Trophoblast cell (in vitro differentiated cells and primary cell): ENCODE data around the gene PARVB.

Experiments used
- DNase-seq, 2 donors: peaks; one replicate each; pipeline ENCODE4 v3.0.0-alpha.2; 2016
- H2AFZ ChIP-seq: 2 replicates; pipeline ENCODE4 v1.6.1; 2013; ENCODE audit warnings: low read length, moderate library complexity, mild to moderate bottlenecking; ENCODE audit not compliant: insufficient read depth, poor library complexity
- H2AK5ac ChIP-seq: 2 replicates; pipeline ENCODE4 v1.6.1; 2013; ENCODE audit warnings: mild to moderate bottlenecking, low read length
- H2BK120ac ChIP-seq: 2 replicates; pipeline ENCODE4 v1.6.1; 2013; ENCODE audit warnings: low read length, mild to moderate bottlenecking, moderate library complexity; ENCODE audit not compliant: insufficient read depth, poor library complexity
- H2BK12ac ChIP-seq: 2 replicates; pipeline ENCODE4 v1.6.1; 2013; ENCODE audit warnings: mild to moderate bottlenecking, low read length, moderate library complexity
- H2BK5ac ChIP-seq: 2 replicates; pipeline ENCODE4 v1.6.1; 2013; ENCODE audit warnings: low read length, low read depth, moderate library complexity, mild to moderate bottlenecking; ENCODE audit not compliant: poor library complexity
- H3K14ac ChIP-seq: 2 replicates; pipeline ENCODE4 v1.6.1; 2013; ENCODE audit warnings: mild to moderate bottlenecking, low read length
- H3K18ac ChIP-seq: 2 replicates; pipeline ENCODE4 v1.6.1; 2013; ENCODE audit warnings: mild to moderate bottlenecking, low read length
- H3K23ac ChIP-seq: 2 replicates; pipeline ENCODE4 v1.6.1; 2013; ENCODE audit warnings: low read length
- H3K27ac ChIP-seq: 2 replicates; pipeline ENCODE4 v1.5.1; 2013; ENCODE audit warnings: low read depth, mild to moderate bottlenecking, inconsistent platforms, low read length, moderate library complexity
- H3K27me3 ChIP-seq: 2 replicates; pipeline ENCODE4 v1.6.1; 2013; ENCODE audit warnings: inconsistent platforms, mild to moderate bottlenecking, low read length, moderate library complexity; ENCODE audit not compliant: insufficient read depth
- H3K36me3 ChIP-seq, 2 experiments: 1 replicate in 1 of 2; 2 replicates in 1 of 2; pipeline ENCODE4 v1.6.1; 2013; ENCODE audit warnings: low read length in 2 of 2, mild to moderate bottlenecking in 2 of 2, moderate library complexity in 1 of 2; ENCODE audit not compliant: insufficient read depth in 2 of 2, control insufficient read depth in 1 of 2
- H3K4ac ChIP-seq: 2 replicates; pipeline ENCODE4 v1.6.1; 2013; ENCODE audit warnings: low read depth, mild to moderate bottlenecking, low read length, moderate library complexity
- H3K4me1 ChIP-seq, 2 experiments: 1 replicate in 1 of 2; 2 replicates in 1 of 2; pipeline ENCODE4 v1.6.1; 2013; ENCODE audit warnings: low read length in 2 of 2, mild to moderate bottlenecking in 2 of 2, moderate library complexity in 1 of 2; ENCODE audit not compliant: insufficient read depth in 2 of 2, control insufficient read depth in 1 of 2
- H3K4me2 ChIP-seq: 2 replicates; pipeline ENCODE4 v1.6.1; 2013; ENCODE audit warnings: inconsistent platforms, mild to moderate bottlenecking, low read length, moderate library complexity
- H3K4me3 ChIP-seq: 2 replicates; pipeline ENCODE4 v1.5.1; 2013; ENCODE audit warnings: mild to moderate bottlenecking, low read depth, low read length, inconsistent platforms
- H3K79me1 ChIP-seq: one replicate; pipeline ENCODE4 v1.6.1; 2013; ENCODE audit warnings: low read length
- H3K79me2 ChIP-seq: 2 replicates; pipeline ENCODE4 v1.6.1; 2013; ENCODE audit warnings: low read length, mild to moderate bottlenecking; ENCODE audit not compliant: control insufficient read depth, insufficient read depth, poor library complexity
- H3K9ac ChIP-seq: 2 replicates; pipeline ENCODE4 v1.6.1; 2013; ENCODE audit warnings: mild to moderate bottlenecking, low read length
- H3K9me3 ChIP-seq: 2 replicates; pipeline ENCODE4 v1.6.1; 2013; ENCODE audit warnings: low read depth, mild to moderate bottlenecking, control low read depth, inconsistent platforms, low read length; ENCODE audit not compliant: insufficient read depth
- H4K12ac ChIP-seq: 2 replicates; pipeline ENCODE4 v1.6.1; 2013; ENCODE audit warnings: low read depth, mild to moderate bottlenecking, low read length, moderate library complexity
- H4K8ac ChIP-seq: 2 replicates; pipeline ENCODE4 v1.6.1; 2013; ENCODE audit warnings: low read depth, mild to moderate bottlenecking, low read length, moderate library complexity
- H4K91ac ChIP-seq: one replicate; pipeline ENCODE4 v1.6.1; 2013; ENCODE audit warnings: low read depth, mild to moderate bottlenecking, low read length, moderate library complexity
- WGBS: extraction: QIAGEN DNeasy Blood & Tissue Kit; methylation state at CpG from one replicate; pipeline ENCODE4 v1.1.7; 2013; ENCODE audit warnings: missing lambda C conversion rate; ENCODE audit not compliant: insufficient read length, insufficient coverage; ENCODE audit errors: extremely low coverage; 5-methylcytosine and 5-hydroxymethylcytosine counted together

The PARVB gene

DNA sequence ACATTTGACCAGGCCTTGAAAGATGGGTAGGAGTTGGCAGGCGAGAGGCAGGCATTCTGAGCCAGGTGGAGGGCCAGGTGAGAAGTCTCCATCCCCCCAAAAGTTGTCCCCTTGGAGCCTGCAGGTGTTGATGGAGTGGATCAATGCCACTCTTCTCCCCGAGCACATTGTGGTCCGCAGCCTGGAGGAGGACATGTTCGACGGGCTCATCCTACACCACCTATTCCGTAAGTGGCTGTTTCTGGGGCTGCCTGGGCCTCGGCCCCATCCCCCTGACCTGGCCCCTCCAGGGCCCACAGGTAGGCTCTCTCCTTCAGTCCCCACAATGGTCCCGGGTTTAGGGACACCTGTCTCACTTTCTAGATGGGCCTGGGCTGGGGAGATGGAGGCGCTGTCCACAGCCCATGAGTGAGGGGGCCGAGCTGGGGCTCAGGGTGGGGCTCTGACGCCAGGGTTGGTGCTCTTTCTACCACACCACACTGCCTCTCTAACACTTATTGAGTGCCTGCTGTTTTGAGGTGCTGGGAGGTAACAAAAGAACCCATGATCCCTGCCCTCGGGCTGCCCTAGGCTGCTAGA lies 163.6 kb downstream of the PARVB start:
- no CpG with 5 or more reads among the region's 12 CpGs for WGBS
- no peak for DNase-seq
- no peak overlapping the region for H2BK5ac ChIP-seq
- no peaks in the 10 kb centered on the region for H3K79me1 ChIP-seq
- H3K18ac ChIP-seq: no peak overlapping the region
- no peak overlapping the region for H2BK12ac ChIP-seq
- H2BK120ac ChIP-seq: no peak overlapping the region
- no peak overlapping the region for H3K14ac ChIP-seq
- no peak overlapping the region for H3K4ac ChIP-seq
- no peak overlapping the region for H3K9ac ChIP-seq
- H3K4me1 ChIP-seq: no peaks in the 10 kb centered on the region
- H3K4me2 ChIP-seq: no peak overlapping the region
- no peak overlapping the region for H4K91ac ChIP-seq
- no peak overlapping the region for H3K4me3 ChIP-seq
- no peak overlapping the region for H3K23ac ChIP-seq
- no peak overlapping the region for H3K27ac ChIP-seq
- H3K79me2 ChIP-seq: no peaks in the 10 kb centered on the region
- H2AK5ac ChIP-seq: no peak overlapping the region
- H3K27me3 ChIP-seq: no peaks in the 10 kb centered on the region
- peaks cover 15% of the 10 kb centered on the region for H3K9me3 ChIP-seq
- H3K36me3 ChIP-seq: no peaks in the 10 kb centered on the region
- no peak overlapping the region for H4K12ac ChIP-seq
- H4K8ac ChIP-seq: no peak overlapping the region
- H2AFZ ChIP-seq: no peak overlapping the region

DNA sequence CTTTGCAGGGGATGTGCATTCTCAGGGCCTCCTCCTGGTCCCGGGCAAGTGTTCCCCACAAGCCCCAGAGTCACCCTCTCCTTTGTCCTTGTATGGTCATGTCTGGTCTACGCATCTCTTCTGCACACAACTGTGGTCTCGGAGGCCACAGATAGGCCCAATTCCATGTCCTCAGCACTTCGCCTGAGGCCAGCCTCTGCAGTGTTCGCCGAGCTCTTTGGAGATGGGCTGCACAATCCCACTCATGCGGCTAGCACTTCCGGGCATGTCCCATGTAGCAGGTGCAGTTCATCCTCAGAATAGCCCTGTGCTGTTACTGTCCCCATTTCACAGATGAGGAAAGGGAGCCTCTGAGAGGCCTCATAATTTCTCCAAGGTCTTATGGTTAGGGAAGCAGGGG lies 164.2 kb downstream of the PARVB start:
- no peaks in the 10 kb centered on the region for H3K36me3 ChIP-seq
- no peaks in the 10 kb centered on the region for H3K27me3 ChIP-seq
- no peak overlapping the region for H3K23ac ChIP-seq
- H3K9me3 ChIP-seq: peaks cover 16% of the 10 kb centered on the region
- H2BK5ac ChIP-seq: no peak overlapping the region
- no peak overlapping the region for H3K14ac ChIP-seq
- H3K79me1 ChIP-seq: no peaks in the 10 kb centered on the region
- no peak overlapping the region for H2BK12ac ChIP-seq
- no peaks in the 10 kb centered on the region for H3K79me2 ChIP-seq
- no peak overlapping the region for H2AFZ ChIP-seq
- no peak overlapping the region for H3K27ac ChIP-seq
- H3K4me1 ChIP-seq: no peaks in the 10 kb centered on the region
- H2AK5ac ChIP-seq: no peak overlapping the region
- DNase-seq: no peak
- H3K4me2 ChIP-seq: no peak overlapping the region
- no peak overlapping the region for H2BK120ac ChIP-seq
- H4K12ac ChIP-seq: no peak overlapping the region
- H4K8ac ChIP-seq: no peak overlapping the region
- no CpG with 5 or more reads among the region's 8 CpGs for WGBS
- no peak overlapping the region for H4K91ac ChIP-seq
- no peak overlapping the region for H3K4ac ChIP-seq
- H3K18ac ChIP-seq: no peak overlapping the region
- no peak overlapping the region for H3K9ac ChIP-seq
- no peak overlapping the region for H3K4me3 ChIP-seq

DNA sequence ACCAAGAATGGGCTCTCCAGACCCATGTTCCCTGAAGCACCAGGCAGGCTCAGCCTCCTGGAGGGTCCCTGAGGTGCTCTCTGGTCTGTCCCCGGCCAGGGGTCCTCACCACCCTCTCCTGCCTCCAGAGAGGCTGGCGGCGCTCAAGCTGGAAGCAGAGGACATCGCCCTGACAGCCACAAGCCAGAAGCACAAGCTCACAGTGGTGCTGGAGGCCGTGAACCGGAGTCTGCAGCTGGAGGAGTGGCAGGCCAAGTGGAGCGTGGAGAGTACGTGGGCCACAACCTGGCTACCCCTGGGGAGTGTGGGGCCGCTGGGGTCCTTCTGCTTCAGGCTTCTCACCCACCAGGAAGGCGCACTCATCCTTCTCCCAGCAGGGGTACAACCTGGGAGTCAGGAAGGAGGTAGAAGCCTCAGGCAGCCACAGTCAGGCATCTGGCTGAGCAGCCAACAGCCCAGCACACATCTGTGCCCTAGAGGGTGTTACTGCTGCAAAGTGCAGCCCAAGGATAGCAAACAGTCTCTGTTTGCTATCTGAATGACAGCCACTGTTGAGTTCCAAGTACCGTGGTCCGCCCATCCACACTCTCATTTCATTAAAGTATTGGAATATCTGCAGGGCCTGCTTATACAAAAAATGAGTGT lies 165.0 kb downstream of the PARVB start:
- H2AK5ac ChIP-seq: no peak overlapping the region
- H2AFZ ChIP-seq: no peak overlapping the region
- no CpG with 5 or more reads among the region's 12 CpGs for WGBS
- H4K8ac ChIP-seq: no peak overlapping the region
- no peak overlapping the region for H4K91ac ChIP-seq
- no peak for DNase-seq
- H3K4me2 ChIP-seq: no peak overlapping the region
- H3K4ac ChIP-seq: no peak overlapping the region
- H2BK12ac ChIP-seq: no peak overlapping the region
- H3K79me1 ChIP-seq: no peaks in the 10 kb centered on the region
- H3K4me1 ChIP-seq: no peaks in the 10 kb centered on the region
- no peaks in the 10 kb centered on the region for H3K79me2 ChIP-seq
- H3K27me3 ChIP-seq: no peaks in the 10 kb centered on the region
- no peak overlapping the region for H2BK120ac ChIP-seq
- no peak overlapping the region for H3K14ac ChIP-seq
- H3K36me3 ChIP-seq: no peaks in the 10 kb centered on the region
- peaks cover 16% of the 10 kb centered on the region for H3K9me3 ChIP-seq
- H3K4me3 ChIP-seq: no peak overlapping the region
- H3K23ac ChIP-seq: no peak overlapping the region
- no peak overlapping the region for H4K12ac ChIP-seq
- no peak overlapping the region for H3K18ac ChIP-seq
- H3K9ac ChIP-seq: no peak overlapping the region
- no peak overlapping the region for H3K27ac ChIP-seq
- no peak overlapping the region for H2BK5ac ChIP-seq

DNA sequence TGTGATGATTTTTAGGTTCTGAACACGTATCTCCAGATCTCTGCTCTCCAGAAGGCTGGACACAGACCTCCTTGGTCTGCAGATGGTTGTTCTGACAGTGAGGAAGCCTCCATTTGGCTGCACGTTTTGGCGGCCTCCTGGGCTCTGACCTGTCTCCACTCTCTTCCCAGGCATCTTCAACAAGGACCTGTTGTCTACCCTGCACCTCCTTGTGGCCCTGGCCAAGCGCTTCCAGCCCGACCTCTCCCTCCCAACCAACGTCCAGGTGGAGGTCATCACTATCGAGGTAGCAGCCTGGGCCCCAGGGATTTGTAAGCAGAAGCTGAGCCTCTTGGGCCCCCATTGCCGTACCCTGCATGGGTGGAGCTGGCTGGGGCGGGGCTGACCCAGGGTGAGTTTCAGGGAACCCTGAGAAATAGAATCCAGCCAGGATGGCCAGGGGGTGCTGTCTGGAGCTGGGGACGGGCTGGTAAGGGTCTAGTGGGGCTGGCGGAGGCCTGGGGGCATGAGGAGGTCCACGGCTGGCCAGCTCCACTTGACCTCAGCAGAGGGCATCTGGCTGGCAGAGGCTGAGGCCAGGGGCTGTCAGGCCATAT lies 166.4 kb downstream of the PARVB start:
- no peak overlapping the region for H2BK120ac ChIP-seq
- no peak overlapping the region for H2AK5ac ChIP-seq
- no peak overlapping the region for H2BK5ac ChIP-seq
- no peak overlapping the region for H3K4ac ChIP-seq
- no peak overlapping the region for H3K23ac ChIP-seq
- H2AFZ ChIP-seq: no peak overlapping the region
- no peaks in the 10 kb centered on the region for H3K27me3 ChIP-seq
- no peaks in the 10 kb centered on the region for H3K79me2 ChIP-seq
- H3K36me3 ChIP-seq: no peaks in the 10 kb centered on the region
- WGBS: no CpG with 5 or more reads among the region's 12 CpGs
- no peak overlapping the region for H4K8ac ChIP-seq
- H3K18ac ChIP-seq: no peak overlapping the region
- H3K14ac ChIP-seq: no peak overlapping the region
- H4K12ac ChIP-seq: no peak overlapping the region
- H3K4me3 ChIP-seq: no peak overlapping the region
- no peaks in the 10 kb centered on the region for H3K79me1 ChIP-seq
- no peak overlapping the region for H3K4me2 ChIP-seq
- H3K4me1 ChIP-seq: no peaks in the 10 kb centered on the region
- peaks cover 16% of the 10 kb centered on the region for H3K9me3 ChIP-seq
- no peak overlapping the region for H3K9ac ChIP-seq
- H4K91ac ChIP-seq: no peak overlapping the region
- H3K27ac ChIP-seq: no peak overlapping the region
- H2BK12ac ChIP-seq: no peak overlapping the region
- DNase-seq: no peak
